ENCODE measurements around the gene ADAM12. TPM values are rescaled to one million over a fixed set of nuclear protein-coding genes. Genes with fewer than 3 reads are reported as not detected.

Gene ADAM12
- total RNA-seq, 1 experiment from 2014 or later, result 0.24 TPM

DNA sequence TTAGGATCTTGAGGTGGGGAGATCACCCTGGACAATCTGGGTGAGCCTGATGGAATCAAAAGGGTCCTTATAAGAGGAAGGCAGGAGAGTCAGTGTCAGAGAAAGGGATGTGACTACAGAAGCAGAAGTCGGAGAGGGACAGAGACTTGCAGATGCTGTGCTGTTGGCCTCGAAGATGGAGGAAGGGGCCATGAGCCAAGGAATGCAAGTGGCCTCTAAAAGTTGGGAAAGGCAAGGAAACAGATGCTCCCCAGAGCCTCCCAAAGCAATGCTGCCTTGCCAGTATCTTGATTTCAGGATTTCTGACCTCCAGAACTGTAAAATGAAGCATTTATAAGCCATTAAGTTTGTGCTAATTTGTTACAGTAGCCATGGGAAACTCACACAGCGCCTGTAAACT lies 326.8 kb downstream of the ADAM12 start:
- H3K4me3 Mint-ChIP-seq, result no peak overlapping the region
- no peak overlapping the region for H2AK5ac ChIP-seq (ENCODE audit: insufficient read length, low read length)
- TF ChIP-seq, protein P1, sequence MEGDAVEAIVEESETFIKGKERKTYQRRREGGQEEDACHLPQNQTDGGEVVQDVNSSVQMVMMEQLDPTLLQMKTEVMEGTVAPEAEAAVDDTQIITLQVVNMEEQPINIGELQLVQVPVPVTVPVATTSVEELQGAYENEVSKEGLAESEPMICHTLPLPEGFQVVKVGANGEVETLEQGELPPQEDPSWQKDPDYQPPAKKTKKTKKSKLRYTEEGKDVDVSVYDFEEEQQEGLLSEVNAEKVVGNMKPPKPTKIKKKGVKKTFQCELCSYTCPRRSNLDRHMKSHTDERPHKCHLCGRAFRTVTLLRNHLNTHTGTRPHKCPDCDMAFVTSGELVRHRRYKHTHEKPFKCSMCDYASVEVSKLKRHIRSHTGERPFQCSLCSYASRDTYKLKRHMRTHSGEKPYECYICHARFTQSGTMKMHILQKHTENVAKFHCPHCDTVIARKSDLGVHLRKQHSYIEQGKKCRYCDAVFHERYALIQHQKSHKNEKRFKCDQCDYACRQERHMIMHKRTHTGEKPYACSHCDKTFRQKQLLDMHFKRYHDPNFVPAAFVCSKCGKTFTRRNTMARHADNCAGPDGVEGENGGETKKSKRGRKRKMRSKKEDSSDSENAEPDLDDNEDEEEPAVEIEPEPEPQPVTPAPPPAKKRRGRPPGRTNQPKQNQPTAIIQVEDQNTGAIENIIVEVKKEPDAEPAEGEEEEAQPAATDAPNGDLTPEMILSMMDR (conservative IDR thresholded peaks at IDR 0.05), result no peak
- H4K91ac ChIP-seq (ENCODE audit: insufficient read length, low read depth, low read length), result no peak overlapping the region
- H3K9ac ChIP-seq (ENCODE audit: extremely low read depth, insufficient read length, low read length), result no peak overlapping the region
- H4K20me1 ChIP-seq (ENCODE audit: control insufficient read depth, insufficient read depth, insufficient read length), result no peaks in the 10 kb centered on the region
- H3K79me1 ChIP-seq (ENCODE audit: insufficient read depth, low read depth, low read length, poor library complexity, severe bottlenecking), result no peaks in the 10 kb centered on the region
- no peaks in the 10 kb centered on the region for H3K9me3 ChIP-seq (ENCODE audit: control insufficient read depth, low read depth, low read length)
- H3K14ac ChIP-seq (ENCODE audit: insufficient read depth, low read length), result no peak overlapping the region
- H3K23ac ChIP-seq (ENCODE audit: insufficient read length, low read depth, low read length), result no peak overlapping the region
- no peak overlapping the region for H2BK15ac ChIP-seq (ENCODE audit: low read depth, low read length)
- no peak overlapping the region for H2BK12ac ChIP-seq (ENCODE audit: insufficient read length, low read depth, low read length)
- peaks cover 2 to 7% (median 5%) of the 10 kb centered on the region in 3 experiments; a peak in 3 of 7 replicates for H3K36me3 Mint-ChIP-seq (ENCODE audit: insufficient read depth in 1 of 3, low read depth in 3 of 3)
- H3K27ac ChIP-seq (ENCODE audit: insufficient read length, low read depth, low read length), result no peak overlapping the region
- no peak overlapping the region for H3K56ac ChIP-seq (ENCODE audit: insufficient read length, low read depth, low read length)
- H3K4me2 ChIP-seq (ENCODE audit: insufficient read depth, insufficient read length, low read length), result no peak overlapping the region
- H3K4me1 Mint-ChIP-seq, result peaks cover 6 to 18% of the 10 kb centered on the region in 2 experiments; a peak in 3 of 4 replicates
- DNase-seq, result no peak
- no peak overlapping the region for H2AFZ ChIP-seq (ENCODE audit: low read length)
- peaks cover 3 to 5% of the 10 kb centered on the region in 2 experiments; a peak in 3 of 5 replicates for H3K9me3 Mint-ChIP-seq
- no peak overlapping the region for H2BK20ac ChIP-seq (ENCODE audit: low read depth, low read length, poor library complexity, severe bottlenecking)
- no peaks in the 10 kb centered on the region for H3K79me2 ChIP-seq (ENCODE audit: insufficient read depth, low read length)
- no peak overlapping the region for H3K4ac ChIP-seq (ENCODE audit: low read depth, low read length)
- no peaks in the 10 kb centered on the region for H3K27me3 ChIP-seq (ENCODE audit: insufficient read depth, low read length)
- H4K5ac ChIP-seq (ENCODE audit: insufficient read length, low read depth, low read length), result no peak overlapping the region
- no peak overlapping the region for H3T11ph ChIP-seq (ENCODE audit: low read length)
- no CpG with 5 or more reads among the region's 3 CpGs for WGBS (ENCODE audit: extremely low coverage, insufficient read length, low lambda C conversion rate)
- H3K27me3 Mint-ChIP-seq (ENCODE audit: low read depth), result peaks cover 2% of the 10 kb centered on the region
- H3K23me2 ChIP-seq (ENCODE audit: insufficient read length, low read depth, low read length, poor library complexity, severe bottlenecking), result no peaks in the 10 kb centered on the region
- no peaks in the 10 kb centered on the region for H3K4me1 ChIP-seq (ENCODE audit: insufficient read depth, low read length)
- no peak overlapping the region for H3K18ac ChIP-seq (ENCODE audit: insufficient read length, low read depth, low read length)
- H4K8ac ChIP-seq (replicated peaks; ENCODE audit: insufficient read length, low read depth, low read length), result no peak overlapping the region
- no peak overlapping the region for H2BK5ac ChIP-seq (ENCODE audit: insufficient read length, low read length)
- no peak overlapping the region; a peak in 1 of 7 replicates for H3K27ac Mint-ChIP-seq
- no peak overlapping the region for H2BK120ac ChIP-seq (ENCODE audit: low read depth, low read length, poor library complexity, severe bottlenecking)

Data from H9 (cell line).